KOPT-K1 (cell line): Measurements from ENCODE around the gene DYNC1LI2.
A peak's percentile ranks its signal among the peaks of the same experiment; 100 is the strongest.
"Not testable (repeated sequence)": the region's sequence is repeated elsewhere in the genome, so short reads cannot be mapped to it uniquely, and the experiment has no call there.

Source experiments
- H3K27ac ChIP-seq: fragments of 200-600 bp; sonication (generic); 2 replicates; pipeline ENCODE4 v1.5.1; 2016; ENCODE audit warnings: antibody characterized with exemption, mild to moderate bottlenecking, low read depth, low read length; ENCODE audit not compliant: poor library complexity, severe bottlenecking
- H3K36me3 ChIP-seq: fragments of 200-600 bp; sonication (generic); 2 replicates; pipeline ENCODE4 v1.5.1; 2017; ENCODE audit warnings: antibody characterized with exemption, mild to moderate bottlenecking, low read length, moderate library complexity; ENCODE audit not compliant: insufficient read depth
- H3K9me3 ChIP-seq: fragments of 200-600 bp; sonication (generic); 2 replicates; pipeline ENCODE4 v1.5.1; 2017; ENCODE audit warnings: antibody characterized with exemption, low read length, mild to moderate bottlenecking; ENCODE audit not compliant: insufficient read depth, poor library complexity, severe bottlenecking

Gene DYNC1LI2

GRCh38 chr16:66751303-66751991, at the start of gene DYNC1LI2:
Gene DYNC1LI2 (minus strand): TSS chr16:66751609. CDS start chr16:66751591, 18 bp downstream.
- Histone ChIP-seq H3K9me3 (no peaks in the 10 kb centered on the region), H3K36me3 (peaks cover 31% of the 10 kb centered on the region), H3K27ac (peak within 1 kb of the TSS; percentile 90)

- H3K9me3 ChIP-seq = no peaks in the 10 kb centered on the region
- peaks cover 52% of the 10 kb centered on the region for H3K36me3 ChIP-seq
- no peak overlapping the region for H3K27ac ChIP-seq
Measured at GRCh38 chr16:66800856-66801255, 49.4 kb upstream of the DYNC1LI2 start.

- Histone ChIP-seq H3K9me3 (no peaks in the 10 kb centered on the region), H3K36me3 (peaks cover 25% of the 10 kb centered on the region), H3K27ac (no peak overlapping the region)
Measured at GRCh38 chr16:66798161-66798560, 46.8 kb upstream of the DYNC1LI2 start.

GRCh38 chr16:66793984-66794383, 42.6 kb upstream of the DYNC1LI2 start:
- not testable (repeated sequence) for H3K9me3 ChIP-seq, H3K27ac ChIP-seq, H3K36me3 ChIP-seq

- no peak overlapping the region for H3K27ac ChIP-seq
- H3K9me3 ChIP-seq = no peaks in the 10 kb centered on the region
- H3K36me3 ChIP-seq = no peaks in the 10 kb centered on the region
Measured at GRCh38 chr16:66790130-66790733, 38.8 kb upstream of the DYNC1LI2 start.

GRCh38 chr16:66787427-66787826, 36.0 kb upstream of the DYNC1LI2 start:
- Histone ChIP-seq H3K27ac (no peak overlapping the region), H3K9me3 (no peaks in the 10 kb centered on the region), H3K36me3 (no peaks in the 10 kb centered on the region)

- Histone ChIP-seq H3K36me3 (no peaks in the 10 kb centered on the region), H3K27ac (no peak overlapping the region), H3K9me3 (no peaks in the 10 kb centered on the region)
Measured at GRCh38 chr16:66786551-66786950, 35.1 kb upstream of the DYNC1LI2 start.

GRCh38 chr16:66776457-66776856, 25.0 kb upstream of the DYNC1LI2 start:
- no peaks in the 10 kb centered on the region for H3K9me3 ChIP-seq
- H3K27ac ChIP-seq = no peak overlapping the region
- no peaks in the 10 kb centered on the region for H3K36me3 ChIP-seq

GRCh38 chr16:66774981-66775380, 23.6 kb upstream of the DYNC1LI2 start:
- H3K9me3 ChIP-seq = no peaks in the 10 kb centered on the region
- H3K36me3 ChIP-seq = no peaks in the 10 kb centered on the region
- no peak overlapping the region for H3K27ac ChIP-seq

- no peaks in the 10 kb centered on the region for H3K36me3 ChIP-seq
- no peak overlapping the region for H3K27ac ChIP-seq
- no peaks in the 10 kb centered on the region for H3K9me3 ChIP-seq
Measured at GRCh38 chr16:66758086-66758485, 6.7 kb upstream of the DYNC1LI2 start.

- no peak overlapping the region for H3K27ac ChIP-seq
- no peaks in the 10 kb centered on the region for H3K9me3 ChIP-seq
- no peaks in the 10 kb centered on the region for H3K36me3 ChIP-seq
Measured at GRCh38 chr16:66754819-66755218, 3.4 kb upstream of the DYNC1LI2 start.

GRCh38 chr16:66754211-66754610, 2.8 kb upstream of the DYNC1LI2 start:
- H3K36me3 ChIP-seq = peaks cover 3% of the 10 kb centered on the region
- no peaks in the 10 kb centered on the region for H3K9me3 ChIP-seq
- H3K27ac ChIP-seq = no peak overlapping the region

GRCh38 chr16:66752958-66753357, 1.5 kb upstream of the DYNC1LI2 start:
- Histone ChIP-seq H3K9me3 (no peaks in the 10 kb centered on the region), H3K27ac (no peak overlapping the region), H3K36me3 (peaks cover 16% of the 10 kb centered on the region)

GRCh38 chr16:66752379-66752778, 970 bp upstream of the DYNC1LI2 start:
- Histone ChIP-seq H3K27ac (no peak overlapping the region), H3K36me3 (peaks cover 22% of the 10 kb centered on the region), H3K9me3 (no peaks in the 10 kb centered on the region)

GRCh38 chr16:66751992-66752322, 548 bp upstream of the DYNC1LI2 start:
- Histone ChIP-seq H3K27ac (peak overlapping the region; percentile 90), H3K36me3 (peaks cover 26% of the 10 kb centered on the region)

GRCh38 chr16:66751053-66751302, 431 bp downstream of the DYNC1LI2 start:
- Histone ChIP-seq H3K9me3 (no peaks in the 10 kb centered on the region), H3K36me3 (peaks cover 36% of the 10 kb centered on the region), H3K27ac (peak overlapping the region; percentile 90)

More at GRCh38 chr16:66751992-66752322, 548 bp upstream of the DYNC1LI2 start:
- H3K9me3 ChIP-seq = no peaks in the 10 kb centered on the region
